ENCODE results near the gene LAS1L. TPM values are rescaled to one million over a fixed set of nuclear protein-coding genes. Genes with fewer than 3 reads are reported as not detected.

Gene LAS1L
- total and polyA plus RNA-seq, 12 donors: 7.4 to 41.2 (median 21.4) TPM

GRCh38 chrX:65578346-65578745, 43.8 kb upstream of the LAS1L start:
- DNase-seq: no peak
- Histone ChIP-seq H3K36me3 (replicated peaks in 1 of 2) (no peaks in the 10 kb centered on the region), H3K4me3 (no peak overlapping the region), H3K9me3 (replicated peaks in 1 of 3) (no peaks in the 10 kb centered on the region), H3K27me3 (peaks cover 12% of the 10 kb centered on the region), H3K4me1 (replicated peaks in 1 of 2) (no peaks in the 10 kb centered on the region), H3K27ac (no peak overlapping the region)
- TF ChIP-seq POLR2A (IDR thresholded peaks at IDR 0.05): no peak
- no peak for TF ChIP-seq CTCF (IDR thresholded peaks at IDR 0.05)
- intact Hi-C loops (cut with DNase I): no loop called here

GRCh38 chrX:65576160-65576559, 41.6 kb upstream of the LAS1L start:
- Histone ChIP-seq H3K4me3 (no peak overlapping the region), H3K4me1 (replicated peaks in 1 of 2) (no peaks in the 10 kb centered on the region), H3K27ac (no peak overlapping the region), H3K9me3 (replicated peaks in 1 of 3) (no peaks in the 10 kb centered on the region), H3K36me3 (replicated peaks in 1 of 2) (no peaks in the 10 kb centered on the region), H3K27me3 (peaks cover 12% of the 10 kb centered on the region)
- DNase-seq: no peak
- intact Hi-C loops (cut with DNase I): no loop called here
- TF ChIP-seq POLR2A (IDR thresholded peaks at IDR 0.05) (no peak), CTCF (IDR thresholded peaks at IDR 0.05) (no peak)

- WGBS, 4 donors: 19 to 34% (median 30%) methylated on average over 2 to 3 of the region's 3 CpGs
- no peaks in the 10 kb centered on the region for H3K36me3 ChIP-seq (replicated peaks in 1 of 2)
- H3K4me1 ChIP-seq (replicated peaks in 1 of 2): no peaks in the 10 kb centered on the region
- no peak overlapping the region for H3K27ac ChIP-seq
- no peaks in the 10 kb centered on the region for H3K9me3 ChIP-seq (replicated peaks in 1 of 3)
- intact Hi-C loops (cut with DNase I): no loop called here
- TF ChIP-seq CTCF (IDR thresholded peaks at IDR 0.05) (no peak), POLR2A (IDR thresholded peaks at IDR 0.05) (no peak)
- no peak for DNase-seq
- peaks cover 12% of the 10 kb centered on the region for H3K27me3 ChIP-seq
- H3K4me3 ChIP-seq: no peak overlapping the region
These were observed 40.4 kb upstream of the LAS1L start for GRCh38 chrX:65575022-65575421.

GRCh38 chrX:65574356-65574755, 39.8 kb upstream of the LAS1L start:
- TF ChIP-seq CTCF (IDR thresholded peaks at IDR 0.05) (no peak), POLR2A (IDR thresholded peaks at IDR 0.05) (no peak)
- intact Hi-C loops (cut with DNase I): no loop called here
- WGBS, 4 donors: 65 to 85% (median 85%) methylated on average over 2 of the region's 2 CpGs; no CpG with 5 or more reads in 1 of the 4 donors
- Histone ChIP-seq H3K4me3 (no peak overlapping the region), H3K36me3 (replicated peaks in 1 of 2) (no peaks in the 10 kb centered on the region), H3K27ac (no peak overlapping the region), H3K27me3 (peaks cover 14% of the 10 kb centered on the region), H3K4me1 (replicated peaks in 1 of 2) (no peaks in the 10 kb centered on the region), H3K9me3 (replicated peaks in 1 of 3) (no peaks in the 10 kb centered on the region)
- no peak for DNase-seq
